ENCODE measurements around the gene CD300A.
A peak's percentile ranks its signal among the peaks of the same experiment; 100 is the strongest.

Gene CD300A

GRCh38 chr17:74442670-74443515, 23.5 kb upstream of the CD300A start:
- peak; percentile 89 to 95 for DNase-seq
- H3K4me1 ChIP-seq, result peaks cover 12 to 69% (median 63%) of the 10 kb centered on the region in 4 donors
- peak overlapping the region; percentile 85 to 89 for H3K27ac ChIP-seq
- peak overlapping the region; percentile 15 to 38 for H3K4me3 ChIP-seq
- TF ChIP-seq CTCF (IDR thresholded peaks at IDR 0.05), result no peak
- H3K9me3 ChIP-seq, result peaks cover 0 to 1% (median 0%) of the 10 kb centered on the region in 3 donors
- H3K27me3 ChIP-seq, result no peaks in the 10 kb centered on the region
- H3K36me3 ChIP-seq, result peaks cover 27 to 42% (median 31%) of the 10 kb centered on the region in 3 donors
- intact Hi-C loops (cut with DNase I; ENCODE audit: low total_unique reads), result no loop called here

DNA sequence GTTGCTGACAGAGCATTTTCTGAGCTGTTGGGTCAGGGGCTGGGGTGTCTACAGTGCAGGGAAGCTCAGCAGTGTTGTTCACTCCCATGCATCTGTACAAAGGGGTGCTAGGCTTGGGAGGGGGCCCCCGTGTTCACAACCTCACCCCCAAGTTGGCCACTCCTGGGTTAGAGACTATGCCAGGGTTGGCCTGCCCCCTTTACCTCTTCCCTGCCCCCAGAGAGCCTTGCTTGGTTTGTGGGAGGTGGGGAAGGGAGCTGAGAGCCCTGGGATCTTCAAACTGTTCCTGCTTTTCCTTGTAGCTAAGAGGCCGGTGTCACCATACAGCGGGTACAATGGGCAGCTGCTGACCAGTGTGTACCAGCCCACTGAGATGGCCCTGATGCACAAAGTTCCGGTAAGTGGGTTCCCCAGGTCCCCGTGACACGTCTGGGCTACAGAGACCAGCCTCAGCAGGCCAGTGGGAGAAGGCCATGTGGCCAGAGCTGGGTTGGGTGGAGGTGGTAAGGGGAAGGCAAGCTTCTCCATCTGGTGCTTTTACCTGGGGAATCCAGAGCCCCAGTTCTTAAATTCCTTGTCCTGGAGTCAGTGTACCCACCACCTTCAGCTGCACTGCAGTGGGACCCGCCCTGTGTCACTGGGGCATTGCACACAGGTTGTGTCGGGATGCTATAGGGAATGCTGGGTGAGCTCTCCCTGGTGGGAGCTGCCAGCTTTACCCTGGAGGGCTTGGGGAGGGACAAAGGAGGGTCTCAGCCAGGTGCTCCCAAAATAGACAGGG, 22.7 kb upstream of the CD300A start:
- peak overlapping the region in 1 of 2 donors; percentile 38 for H3K4me3 ChIP-seq
- H3K4me1 ChIP-seq, result peaks cover 12 to 77% (median 70%) of the 10 kb centered on the region in 4 donors
- no peaks in the 10 kb centered on the region for H3K27me3 ChIP-seq
- intact Hi-C loops (cut with DNase I; ENCODE audit: low total_unique reads), result no loop called here
- no peak for DNase-seq
- TF ChIP-seq CTCF (IDR thresholded peaks at IDR 0.05), result no peak
- H3K36me3 ChIP-seq, result peaks cover 27 to 42% (median 31%) of the 10 kb centered on the region in 3 donors
- H3K27ac ChIP-seq, result peak overlapping the region; percentile 85 to 89
- H3K9me3 ChIP-seq, result no peaks in the 10 kb centered on the region

- Histone ChIP-seq H3K27me3 (no peaks in the 10 kb centered on the region), H3K36me3 (peaks cover 27 to 37% (median 28%) of the 10 kb centered on the region in 3 donors), H3K9me3 (no peaks in the 10 kb centered on the region), H3K4me1 (peaks cover 12 to 82% (median 76%) of the 10 kb centered on the region in 4 donors), H3K27ac (peak overlapping the region; percentile 85 to 89), H3K4me3 (peak overlapping the region in 1 of 2 donors; percentile 0)
- intact Hi-C loops (cut with DNase I; ENCODE audit: low total_unique reads), result no loop called here
- TF ChIP-seq CTCF (IDR thresholded peaks at IDR 0.05), result no peak
- peak; percentile 82 to 93 for DNase-seq
These were observed 22.0 kb upstream of the CD300A start for GRCh38 chr17:74444406-74444805.

DNA sequence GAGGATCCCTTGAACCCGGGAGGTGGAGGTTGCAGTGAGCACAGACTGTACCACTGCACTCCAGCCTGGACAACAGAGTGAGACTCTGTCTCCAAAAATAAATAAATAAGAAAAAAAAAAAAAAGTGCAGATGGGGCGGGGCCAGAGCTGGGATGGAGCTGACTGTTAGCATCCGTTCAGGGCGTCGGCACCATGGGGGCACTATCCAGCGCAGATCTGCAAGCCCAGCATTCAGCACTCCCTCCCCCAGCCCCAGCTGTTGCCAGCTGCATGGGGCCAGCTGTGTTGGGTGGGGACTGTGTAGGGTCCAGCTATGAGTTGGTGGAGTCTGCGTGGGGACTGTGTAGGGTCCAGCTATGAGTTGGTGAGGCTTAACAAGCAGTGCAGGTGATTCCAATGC, 21.3 kb upstream of the CD300A start:
- H3K4me1 ChIP-seq, result peaks cover 12 to 85% (median 80%) of the 10 kb centered on the region in 4 donors
- no peaks in the 10 kb centered on the region for H3K9me3 ChIP-seq
- peaks cover 20 to 36% (median 20%) of the 10 kb centered on the region in 3 donors for H3K36me3 ChIP-seq
- TF ChIP-seq CTCF (IDR thresholded peaks at IDR 0.05), result no peak
- H3K27me3 ChIP-seq, result no peaks in the 10 kb centered on the region
- no peak for DNase-seq
- H3K27ac ChIP-seq, result peak overlapping the region; percentile 85 to 89
- intact Hi-C loops (cut with DNase I; ENCODE audit: low total_unique reads), result loop anchor here (5.0 kb wide), 1 partner anchor 233 kb away; the partner anchor contains the start of gene TTYH2
- no peak overlapping the region for H3K4me3 ChIP-seq
